Measurements from ENCODE around the gene FLNA.

GRCh38 chrX:154403858-154404257 is 29.4 kb upstream of the FLNA start:
- TF ChIP-seq CTCF (IDR thresholded peaks at IDR 0.05; ENCODE audit: insufficient read depth, low read length) (no peak), REST (IDR thresholded peaks at IDR 0.05; ENCODE audit: insufficient replicate concordance, low read depth) (no peak), POLR2AphosphoS5 (IDR thresholded peaks at IDR 0.05; ENCODE audit: low read depth) (no peak)

Data from HL-60 (cell line).